HepG2 (cell line): ENCODE data around the gene CCDC177. TPM values are rescaled to one million over a fixed set of nuclear protein-coding genes. Genes with fewer than 3 reads are reported as not detected.
A peak's percentile ranks its signal among the peaks of the same experiment; 100 is the strongest.

Experiments
- ATAC-seq: fragments of 200-7000 bp; cut with Tn5 transposase; 3 replicates; pipeline ENCODE4 v1.9.1; 2020; ENCODE audit warnings: mild to moderate bottlenecking, moderate library complexity
- BruUV-seq: library from RNA; stranded (reverse); fragments of 400-500 nt; replicated peaks from 2 replicates; lab custom pipeline; 2021; lab: Mats Ljungman, UMichigan
- CTCF ChIA-PET: fragments of 300-600 bp; formaldehyde crosslinking; extraction: SDS; loops from one replicate; lab custom pipeline; 2021; ENCODE audit warnings: low total read pairs, inconsistent platforms, low intra/inter-chr PET ratio; lab: Yijun Ruan, JAX
- POLR2A ChIA-PET: fragments of 350-600 bp; sonication (Branson Sonifier 250); formaldehyde crosslinking; loops from one replicate; lab custom pipeline; 2020; ENCODE audit warnings: antibody characterized with exemption, inconsistent platforms; lab: Yijun Ruan, JAX
- DNase-seq: peaks from one replicate; pipeline ENCODE4 v3.0.0-alpha.2; 2015; ENCODE audit warnings: low spot score
- FAIRE-seq: peaks from 3 replicates; lab custom pipeline; 2011; peaks lifted over from hg19 to GRCh38; lab: Jason Lieb, UNC
- H2AFZ ChIP-seq: one replicate; pipeline ENCODE4 v1.6.1; 2011; ENCODE audit warnings: low read length, inconsistent platforms
- H3K27ac ChIP-seq: fragments of 300-600 bp; 3 replicates; pipeline ENCODE4 v1.8.0; 2011; ENCODE audit warnings: mixed run types, mild to moderate bottlenecking, mixed read lengths, low read length, inconsistent platforms; ENCODE audit not compliant: insufficient read depth; ENCODE audit errors: extremely low read length
- H3K27me3 ChIP-seq, 2 experiments: fragments of 200-600 bp in 1 of 2; 2 replicates in 1 of 2; 3 replicates in 1 of 2; pipeline versions ENCODE4 v1.6.0 to v1.8.0; 2011; ENCODE audit warnings: low read length in 2 of 2, mild to moderate bottlenecking in 2 of 2, moderate library complexity in 2 of 2, inconsistent platforms in 1 of 2; ENCODE audit not compliant: insufficient read depth in 2 of 2, control insufficient read depth in 1 of 2
- H3K36me3 ChIP-seq, 2 experiments: fragments of 200-600 bp in 1 of 2; replicated peaks in 1 of 2; 2 replicates in 1 of 2; 3 replicates in 1 of 2; pipeline versions ENCODE4 v1.5.1 to v1.8.0; 2011; ENCODE audit warnings: low read length in 2 of 2, inconsistent platforms in 1 of 2; ENCODE audit not compliant: insufficient read depth in 2 of 2, control insufficient read depth in 1 of 2
- H3K4me1 ChIP-seq: 2 replicates; pipeline ENCODE4 v1.5.1; 2012; ENCODE audit warnings: low read length, inconsistent platforms; ENCODE audit not compliant: insufficient read depth
- H3K4me2 ChIP-seq: 2 replicates; pipeline ENCODE4 v1.6.0; 2011; ENCODE audit warnings: low read depth, low read length, inconsistent platforms
- H3K4me3 ChIP-seq, 3 experiments: fragments of 200-600 bp in 1 of 3; sonication (generic), shearing (Covaris generic) in 1 of 3; replicated peaks in 1 of 3; 2 replicates each; pipeline ENCODE4 v1.5.1; 2011 to 2016; ENCODE audit warnings: low read length in 3 of 3, inconsistent platforms in 2 of 3, low read depth in 2 of 3, mild to moderate bottlenecking in 2 of 3, control low read depth in 1 of 3, mixed read lengths in 1 of 3; ENCODE audit not compliant: insufficient read depth in 1 of 3
- H3K79me2 ChIP-seq: one replicate; pipeline ENCODE4 v1.6.1; 2011; ENCODE audit warnings: low read length, inconsistent platforms; ENCODE audit not compliant: insufficient read depth
- H3K9ac ChIP-seq: 2 replicates; pipeline ENCODE4 v1.6.0; 2011; ENCODE audit warnings: mild to moderate bottlenecking, low read depth, low read length, inconsistent platforms; ENCODE audit not compliant: insufficient read depth
- H3K9me3 ChIP-seq: 2 replicates; pipeline ENCODE4 v1.5.1; 2012; ENCODE audit warnings: mild to moderate bottlenecking, low read length
- H4K20me1 ChIP-seq: 2 replicates; pipeline ENCODE4 v1.6.0; 2011; ENCODE audit warnings: inconsistent platforms, mild to moderate bottlenecking, low read length, moderate library complexity; ENCODE audit not compliant: insufficient read depth
- ASH2L ChIP-seq: fragments of 300-600, 200-600 bp; sonication (generic); IDR thresholded peaks from 2 replicates; pipeline ENCODE4 v1.7.0; 2017; ENCODE audit warnings: low read depth, mild to moderate bottlenecking, moderate library complexity, mixed read lengths, low read length; ENCODE audit not compliant: insufficient read length
- MTA1 ChIP-seq: sonication (generic); formaldehyde crosslinking; IDR thresholded peaks from 2 replicates; pipeline ENCODE4 v1.4.0; 2020; ENCODE audit warnings: missing genetic modification reagents, mild to moderate bottlenecking, borderline replicate concordance
- PAF1 ChIP-seq: IDR thresholded peaks from 2 replicates; pipeline ENCODE4 v1.6.1; 2016; ENCODE audit warnings: missing genetic modification reagents, missing compliant biosample characterization
- SUZ12 ChIP-seq: fragments of 150-350 bp; IDR thresholded peaks from 2 replicates; pipeline ENCODE4 v1.6.1; 2014; ENCODE audit warnings: low read depth, low read length
- ZNF232 ChIP-seq: sonication (generic); formaldehyde crosslinking; IDR thresholded peaks from 2 replicates; pipeline ENCODE4 v1.4.0; 2020; ENCODE audit warnings: missing genetic modification reagents, borderline replicate concordance
- ZNF678 ChIP-seq: sonication (generic); formaldehyde crosslinking; IDR thresholded peaks from 2 replicates; pipeline ENCODE4 v1.4.0; 2020; ENCODE audit warnings: mild to moderate bottlenecking, missing genetic modification reagents
- WGBS: methylation state at CpG from one replicate; pipeline ENCODE4 v1.1.6; 2017; ENCODE audit warnings: low lambda C conversion rate; 5-methylcytosine and 5-hydroxymethylcytosine counted together
- in situ Hi-C: cut with HindIII; loops from 2 replicates; pipeline ENCODE4 v1.10.0; 2017; ENCODE audit warnings: low pct_unique_long_range_greater_than_20kb; ENCODE audit not compliant: extremely low pct_ligation_motif_present
- intact Hi-C: fragments of 100-400 bp; cut with micrococcal nuclease; formaldehyde crosslinking; loops from one replicate; pipeline ENCODE4 v1.10.0; 2022; ENCODE audit not compliant: unreplicated experiment
- polyA plus RNA-seq, 8 experiments: library from polyadenylated mRNA; depleted of rRNA in 3 of 8; stranded (reverse) in 7 of 8; unstranded in 1 of 8; fragments of >200 nt; fragmentation: Illumina TruSeq in 4 of 8; extraction: Trizol in 4 of 8; gene quantifications; 2 replicates each; pipeline versions ENCODE4 v1.2.1 to v1.2.3, GENCODE V29; 2011 to 2016; ENCODE audit warnings: low read depth in 4 of 8, missing spikeins in 1 of 8, mixed read lengths in 1 of 8; ENCODE audit not compliant: insufficient read depth in 1 of 8
- total RNA-seq, 5 experiments: library from RNA; depleted of rRNA; stranded (reverse); fragments of >200 nt; fragmentation: Illumina TruSeq; extraction: Trizol; gene quantifications; 2 replicates each; pipeline ENCODE4 v1.2.3, GENCODE V29; 2016; ENCODE audit warnings: low read depth in 1 of 5
- TF ChIP-seq, protein P1 (sequence below): sonication (generic); formaldehyde crosslinking; conservative IDR thresholded peaks from 2 replicates; pipeline ENCODE4 v1.4.0; 2020; ENCODE audit warnings: missing genetic modification reagents
- TF ChIP-seq, protein P2 (sequence below): sonication (generic); formaldehyde crosslinking; IDR thresholded peaks from 2 replicates; pipeline ENCODE4 v1.4.0; 2020; ENCODE audit warnings: missing genetic modification reagents

Gene CCDC177
- total and polyA plus RNA-seq, 2 of the 13 experiments (the other 11 are each of a cell fraction or from before 2014, with no cell fraction given), result not detected

GRCh38 chr14:69587389-69587788 is 12.7 kb upstream of the CCDC177 start:
- no peaks in the 10 kb centered on the region; a peak in 1 of 5 replicates for H3K27me3 ChIP-seq
- no peak overlapping the region for H3K4me3 ChIP-seq
- no peaks in the 10 kb centered on the region for H4K20me1 ChIP-seq
- no peaks in the 10 kb centered on the region for H3K9me3 ChIP-seq
- no peaks in the 10 kb centered on the region for H3K79me2 ChIP-seq
- no peak overlapping the region for H3K9ac ChIP-seq
- intact Hi-C loops (no loop called here), in situ Hi-C loops (loop anchor here (10.0 to 25.0 kb wide), 3 partner anchors 137 to 725 kb away; no protein-coding TSS in a partner anchor)
- peak overlapping the region; percentile 27; the same call in 1 of the 2 replicates for H3K4me2 ChIP-seq
- no TSS peak for BruUV-seq
- no peaks in the 10 kb centered on the region for H3K36me3 ChIP-seq
- ATAC-seq (no peak), DNase-seq (no peak), FAIRE-seq (no peak)
- TF ChIP-seq SUZ12 (no peak), PAF1 (CRISPR knock-in tag) (no peak), ASH2L (no peak), ZNF678 (CRISPR knock-in tag) (no peak)
- TF ChIP-seq, protein P1, sequence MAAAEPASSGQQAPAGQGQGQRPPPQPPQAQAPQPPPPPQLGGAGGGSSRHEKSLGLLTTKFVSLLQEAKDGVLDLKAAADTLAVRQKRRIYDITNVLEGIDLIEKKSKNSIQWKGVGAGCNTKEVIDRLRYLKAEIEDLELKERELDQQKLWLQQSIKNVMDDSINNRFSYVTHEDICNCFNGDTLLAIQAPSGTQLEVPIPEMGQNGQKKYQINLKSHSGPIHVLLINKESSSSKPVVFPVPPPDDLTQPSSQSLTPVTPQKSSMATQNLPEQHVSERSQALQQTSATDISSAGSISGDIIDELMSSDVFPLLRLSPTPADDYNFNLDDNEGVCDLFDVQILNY, result no peak
- no peak overlapping the region for H2AFZ ChIP-seq
- WGBS, result 29% methylated on average over 8 of the region's 8 CpGs
- ChIA-PET POLR2A (no interaction called here), CTCF (interaction anchor here (1.8 kb wide), 1 partner anchor 139 kb away, joined by 7 read pairs; no protein-coding TSS in a partner anchor)
- no peak overlapping the region for H3K27ac ChIP-seq
- H3K4me1 ChIP-seq, result no peaks in the 10 kb centered on the region

GRCh38 chr14:69586404-69586803 is 11.7 kb upstream of the CCDC177 start:
- ATAC-seq (no peak), FAIRE-seq (no peak), DNase-seq (no peak)
- H3K4me2 ChIP-seq, result no peak overlapping the region
- WGBS, result 36% methylated on average over 4 of the region's 4 CpGs
- POLR2A ChIA-PET, result no interaction called here
- no peaks in the 10 kb centered on the region for H3K4me1 ChIP-seq
- H2AFZ ChIP-seq, result no peak overlapping the region
- no peaks in the 10 kb centered on the region for H3K36me3 ChIP-seq
- H3K79me2 ChIP-seq, result no peaks in the 10 kb centered on the region
- H3K27ac ChIP-seq, result no peak overlapping the region
- TF ChIP-seq MTA1 (CRISPR knock-in tag) (no peak), ZNF232 (CRISPR knock-in tag) (no peak)
- TF ChIP-seq, protein P2, sequence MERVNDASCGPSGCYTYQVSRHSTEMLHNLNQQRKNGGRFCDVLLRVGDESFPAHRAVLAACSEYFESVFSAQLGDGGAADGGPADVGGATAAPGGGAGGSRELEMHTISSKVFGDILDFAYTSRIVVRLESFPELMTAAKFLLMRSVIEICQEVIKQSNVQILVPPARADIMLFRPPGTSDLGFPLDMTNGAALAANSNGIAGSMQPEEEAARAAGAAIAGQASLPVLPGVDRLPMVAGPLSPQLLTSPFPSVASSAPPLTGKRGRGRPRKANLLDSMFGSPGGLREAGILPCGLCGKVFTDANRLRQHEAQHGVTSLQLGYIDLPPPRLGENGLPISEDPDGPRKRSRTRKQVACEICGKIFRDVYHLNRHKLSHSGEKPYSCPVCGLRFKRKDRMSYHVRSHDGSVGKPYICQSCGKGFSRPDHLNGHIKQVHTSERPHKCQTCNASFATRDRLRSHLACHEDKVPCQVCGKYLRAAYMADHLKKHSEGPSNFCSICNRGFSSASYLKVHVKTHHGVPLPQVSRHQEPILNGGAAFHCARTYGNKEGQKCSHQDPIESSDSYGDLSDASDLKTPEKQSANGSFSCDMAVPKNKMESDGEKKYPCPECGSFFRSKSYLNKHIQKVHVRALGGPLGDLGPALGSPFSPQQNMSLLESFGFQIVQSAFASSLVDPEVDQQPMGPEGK (CRISPR knock-in tag), result no peak
- H4K20me1 ChIP-seq, result no peaks in the 10 kb centered on the region
- no peak overlapping the region for H3K4me3 ChIP-seq
- H3K27me3 ChIP-seq, result no peaks in the 10 kb centered on the region
- no peaks in the 10 kb centered on the region for H3K9me3 ChIP-seq
- intact Hi-C loops (no loop called here), in situ Hi-C loops (loop anchor here (10.0 to 25.0 kb wide), 3 partner anchors 138 to 726 kb away; no protein-coding TSS in a partner anchor)
- CTCF ChIA-PET, result interaction anchor here (1.8 kb wide), 1 partner anchor 140 kb away, joined by 7 read pairs; no protein-coding TSS in a partner anchor
- no peak overlapping the region for H3K9ac ChIP-seq
- no TSS peak for BruUV-seq
